BLaER1 (cell line): Measurements from ENCODE around the gene BCL7A.

Experiments
- H3K27ac ChIP-seq: shearing (Covaris generic); formaldehyde crosslinking; 2 replicates; pipeline ENCODE4 v1.8.1; 2022
- H3K27me3 ChIP-seq: shearing (Covaris generic); formaldehyde crosslinking; 2 replicates; pipeline ENCODE4 v1.8.1; 2022
- H3K36me3 ChIP-seq: shearing (Covaris generic); formaldehyde crosslinking; 2 replicates; pipeline ENCODE4 v1.8.1; 2022
- H3K4me1 ChIP-seq: shearing (Covaris generic); formaldehyde crosslinking; 2 replicates; pipeline ENCODE4 v1.8.1; 2022
- H3K4me2 ChIP-seq: shearing (Covaris generic); formaldehyde crosslinking; 2 replicates; pipeline ENCODE4 v1.8.1; 2022
- H3K4me3 ChIP-seq: shearing (Covaris generic); formaldehyde crosslinking; 2 replicates; pipeline ENCODE4 v1.8.1; 2022
- H3K9ac ChIP-seq: shearing (Covaris generic); formaldehyde crosslinking; 2 replicates; pipeline ENCODE4 v1.8.1; 2022
- H3K9me3 ChIP-seq: shearing (Covaris generic); formaldehyde crosslinking; 2 replicates; pipeline ENCODE4 v1.8.1; 2022
- H4K20me1 ChIP-seq: shearing (Covaris generic); formaldehyde crosslinking; 2 replicates; pipeline ENCODE4 v1.8.1; 2022
- Cebpa-rat ChIP-seq: shearing (Covaris generic); IDR thresholded peaks from 2 replicates; pipeline ENCODE4 v1.8.1; 2022

Gene BCL7A

GRCh38 chr12:121996945-121997612 lies 24.6 kb upstream of the BCL7A start:
- Histone ChIP-seq H3K27me3 (no peaks in the 10 kb centered on the region), H3K4me2 (peak overlapping the region; percentile 71), H3K4me3 (peak overlapping the region; percentile 17; the same call in 1 of the 2 replicates), H3K9ac (peak overlapping the region; percentile 53), H3K9me3 (peaks cover 18% of the 10 kb centered on the region), H3K36me3 (peaks cover 20% of the 10 kb centered on the region; the same call in 1 of the 2 replicates), H4K20me1 (no peaks in the 10 kb centered on the region), H3K4me1 (peaks cover 70% of the 10 kb centered on the region), H3K27ac (peak overlapping the region; percentile 63)
- no peak for TF ChIP-seq Cebpa-rat

DNA sequence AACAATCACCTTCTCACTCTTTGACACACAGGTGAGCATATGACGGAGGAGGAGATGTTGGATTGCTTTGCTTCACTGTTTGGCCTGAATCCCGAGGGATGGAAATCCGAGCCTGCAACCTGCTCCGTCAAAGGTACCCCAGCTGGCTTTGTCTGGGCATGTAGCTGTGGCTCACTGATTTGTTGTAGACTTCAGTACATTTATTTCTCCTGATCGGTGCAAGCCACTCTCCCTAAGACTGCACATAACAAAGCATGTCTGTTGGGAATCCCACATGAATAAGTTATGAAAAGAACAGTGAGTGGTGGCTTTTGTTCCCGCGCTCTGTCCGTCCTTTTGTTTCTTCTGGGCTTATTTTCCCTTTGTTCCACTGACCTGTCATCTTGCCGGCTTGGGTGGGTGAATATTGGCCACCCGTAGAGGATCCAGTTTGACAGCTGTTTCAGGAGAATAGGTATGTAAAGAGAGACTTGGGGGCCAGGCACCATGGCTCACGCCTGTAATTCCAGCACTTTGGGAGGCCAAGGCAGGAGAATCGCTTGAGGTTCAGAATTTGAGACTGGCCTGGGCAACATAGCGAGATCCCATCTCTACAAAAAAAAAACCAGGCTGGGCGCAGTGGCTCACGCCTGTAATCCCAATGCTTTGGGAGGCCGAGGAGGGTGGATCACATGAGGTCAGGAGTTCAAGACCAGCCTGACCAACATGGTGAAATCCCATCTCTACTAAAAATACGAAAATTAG lies 20.0 kb upstream of the BCL7A start:
- H3K4me2 ChIP-seq, result peak overlapping the region; percentile 99
- H4K20me1 ChIP-seq, result no peaks in the 10 kb centered on the region
- H3K27me3 ChIP-seq, result no peaks in the 10 kb centered on the region
- H3K4me3 ChIP-seq, result no peak overlapping the region
- H3K9me3 ChIP-seq, result peaks cover 18% of the 10 kb centered on the region
- H3K4me1 ChIP-seq, result peaks cover 85% of the 10 kb centered on the region
- H3K36me3 ChIP-seq, result peaks cover 24% of the 10 kb centered on the region; the same call in 1 of the 2 replicates
- TF ChIP-seq Cebpa-rat, result no peak
- peak overlapping the region; percentile 52; the same call in 1 of the 2 replicates for H3K9ac ChIP-seq
- H3K27ac ChIP-seq, result peak overlapping the region; percentile 95

- Histone ChIP-seq H4K20me1 (no peaks in the 10 kb centered on the region), H3K9me3 (peaks cover 13% of the 10 kb centered on the region), H3K4me2 (peak overlapping the region; percentile 99), H3K27me3 (no peaks in the 10 kb centered on the region), H3K4me3 (peak overlapping the region; percentile 50), H3K9ac (peak overlapping the region; percentile 84), H3K27ac (peak overlapping the region; percentile 95), H3K36me3 (peaks cover 24% of the 10 kb centered on the region; the same call in 1 of the 2 replicates), H3K4me1 (peaks cover 94% of the 10 kb centered on the region)
- no peak for TF ChIP-seq Cebpa-rat
These were observed 17.8 kb upstream of the BCL7A start for GRCh38 chr12:122003651-122004611.

GRCh38 chr12:122004633-122005071 lies 17.0 kb upstream of the BCL7A start:
- Histone ChIP-seq H3K9me3 (peaks cover 6% of the 10 kb centered on the region), H3K27me3 (no peaks in the 10 kb centered on the region), H3K4me1 (peaks cover 96% of the 10 kb centered on the region), H4K20me1 (no peaks in the 10 kb centered on the region), H3K27ac (peak overlapping the region; percentile 95), H3K36me3 (peaks cover 17% of the 10 kb centered on the region; the same call in 1 of the 2 replicates), H3K4me3 (peak overlapping the region; percentile 66), H3K4me2 (peak overlapping the region; percentile 99), H3K9ac (peak overlapping the region; percentile 84)
- TF ChIP-seq Cebpa-rat, result no peak

DNA sequence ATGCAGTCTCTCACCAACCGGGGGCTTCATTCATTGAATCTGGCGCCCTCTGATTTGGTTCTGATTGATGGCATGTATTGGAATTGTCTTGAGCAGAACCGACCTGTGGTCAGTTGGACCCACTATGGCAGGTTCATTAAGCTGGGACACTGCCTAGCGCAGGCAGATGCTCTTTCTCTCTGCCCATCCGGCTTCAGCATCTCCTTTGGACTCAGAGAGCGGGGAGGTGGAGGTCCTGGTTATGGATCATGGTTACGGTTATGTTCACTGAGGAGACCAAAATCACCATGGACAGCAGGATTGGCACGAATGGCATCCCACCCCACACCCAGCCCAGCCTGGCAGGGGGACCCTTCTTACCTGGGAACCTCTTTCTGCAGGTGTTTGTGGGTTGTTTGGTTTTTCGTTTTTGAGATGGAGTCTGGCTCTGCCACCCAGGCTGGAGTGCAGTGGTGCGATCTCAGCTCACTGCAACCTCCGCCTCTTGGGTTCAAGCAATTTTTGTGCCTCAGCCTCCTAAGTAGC lies 16.4 kb upstream of the BCL7A start:
- Histone ChIP-seq H3K36me3 (peaks cover 12% of the 10 kb centered on the region; the same call in 1 of the 2 replicates), H3K4me2 (peak overlapping the region; percentile 99), H3K27ac (peak overlapping the region; percentile 95), H3K4me3 (peak overlapping the region; percentile 66), H3K9ac (peak overlapping the region; percentile 84), H4K20me1 (no peaks in the 10 kb centered on the region), H3K27me3 (no peaks in the 10 kb centered on the region), H3K9me3 (no peaks in the 10 kb centered on the region), H3K4me1 (peaks cover 96% of the 10 kb centered on the region)
- no peak for TF ChIP-seq Cebpa-rat

DNA sequence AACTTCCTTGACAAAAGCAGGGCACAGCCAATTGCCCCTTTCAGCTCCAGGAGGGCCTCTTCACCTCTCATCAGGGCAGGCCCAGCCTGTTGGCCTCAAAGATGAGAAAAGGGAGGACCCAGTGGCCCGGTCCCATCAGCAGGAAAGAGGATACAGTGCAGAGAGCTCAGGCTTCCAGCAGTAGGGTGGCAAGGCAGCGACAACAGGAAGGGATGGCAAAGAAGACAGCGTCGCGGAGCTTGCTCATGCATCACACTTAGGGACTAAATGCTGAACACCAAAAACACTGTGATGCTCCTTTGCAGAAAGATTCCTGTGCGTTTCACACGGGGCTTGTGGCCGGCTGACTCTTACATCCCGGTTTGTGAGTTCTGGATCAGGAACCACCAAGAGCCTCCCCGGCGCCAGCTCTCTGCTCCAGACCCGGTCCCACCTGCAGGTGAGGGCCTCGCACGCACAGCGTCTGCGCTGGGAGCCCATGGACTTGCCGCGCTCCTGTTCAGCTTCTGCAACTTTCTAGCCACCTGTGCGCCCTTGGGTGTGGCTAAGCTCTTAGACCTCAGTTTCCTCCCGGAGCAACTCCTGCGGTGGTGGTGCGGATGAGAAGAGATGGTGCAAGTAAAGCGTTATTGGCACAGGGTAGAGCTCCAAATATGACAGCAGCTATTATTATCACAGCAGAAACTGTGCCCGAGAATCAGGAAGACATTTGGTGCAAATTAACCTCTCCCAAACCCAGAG lies 15.3 kb upstream of the BCL7A start:
- Histone ChIP-seq H3K4me3 (peak overlapping the region; percentile 66), H3K4me1 (peaks cover 96% of the 10 kb centered on the region), H3K9ac (peak overlapping the region; percentile 84), H3K27ac (peak overlapping the region; percentile 95), H3K27me3 (no peaks in the 10 kb centered on the region), H3K4me2 (peak overlapping the region; percentile 99), H4K20me1 (no peaks in the 10 kb centered on the region), H3K36me3 (peaks cover 11% of the 10 kb centered on the region; the same call in 1 of the 2 replicates), H3K9me3 (no peaks in the 10 kb centered on the region)
- TF ChIP-seq Cebpa-rat, result peak; percentile 54; the same call in 1 of the 2 replicates

- Histone ChIP-seq H3K36me3 (peaks cover 8% of the 10 kb centered on the region; the same call in 1 of the 2 replicates), H3K4me1 (peaks cover 100% of the 10 kb centered on the region), H4K20me1 (no peaks in the 10 kb centered on the region), H3K4me2 (peak overlapping the region; percentile 99), H3K27me3 (no peaks in the 10 kb centered on the region), H3K4me3 (peak overlapping the region; percentile 66), H3K9ac (peak overlapping the region; percentile 84), H3K27ac (peak overlapping the region; percentile 95), H3K9me3 (no peaks in the 10 kb centered on the region)
- no peak for TF ChIP-seq Cebpa-rat
These were observed 11.9 kb upstream of the BCL7A start for GRCh38 chr12:122009741-122010140.

GRCh38 chr12:122012184-122012583 lies 9.5 kb upstream of the BCL7A start:
- no peak for TF ChIP-seq Cebpa-rat
- H3K9ac ChIP-seq, result no peak overlapping the region
- H3K27me3 ChIP-seq, result no peaks in the 10 kb centered on the region
- no peak overlapping the region for H3K4me3 ChIP-seq
- H3K4me1 ChIP-seq, result peaks cover 100% of the 10 kb centered on the region
- peak overlapping the region; percentile 95 for H3K27ac ChIP-seq
- H3K9me3 ChIP-seq, result no peaks in the 10 kb centered on the region; the same call in 1 of the 2 replicates
- peaks cover 13% of the 10 kb centered on the region; the same call in 1 of the 2 replicates for H3K36me3 ChIP-seq
- H3K4me2 ChIP-seq, result peak overlapping the region; percentile 99
- H4K20me1 ChIP-seq, result no peaks in the 10 kb centered on the region
